Measurements from ENCODE around the gene MAS1L. TPM values are rescaled to one million over a fixed set of nuclear protein-coding genes. Genes with fewer than 3 reads are reported as not detected.
A peak's percentile ranks its signal among the peaks of the same experiment; 100 is the strongest.

Gene MAS1L
- total RNA-seq, 2 experiments from 2014 or later, result not detected

DNA sequence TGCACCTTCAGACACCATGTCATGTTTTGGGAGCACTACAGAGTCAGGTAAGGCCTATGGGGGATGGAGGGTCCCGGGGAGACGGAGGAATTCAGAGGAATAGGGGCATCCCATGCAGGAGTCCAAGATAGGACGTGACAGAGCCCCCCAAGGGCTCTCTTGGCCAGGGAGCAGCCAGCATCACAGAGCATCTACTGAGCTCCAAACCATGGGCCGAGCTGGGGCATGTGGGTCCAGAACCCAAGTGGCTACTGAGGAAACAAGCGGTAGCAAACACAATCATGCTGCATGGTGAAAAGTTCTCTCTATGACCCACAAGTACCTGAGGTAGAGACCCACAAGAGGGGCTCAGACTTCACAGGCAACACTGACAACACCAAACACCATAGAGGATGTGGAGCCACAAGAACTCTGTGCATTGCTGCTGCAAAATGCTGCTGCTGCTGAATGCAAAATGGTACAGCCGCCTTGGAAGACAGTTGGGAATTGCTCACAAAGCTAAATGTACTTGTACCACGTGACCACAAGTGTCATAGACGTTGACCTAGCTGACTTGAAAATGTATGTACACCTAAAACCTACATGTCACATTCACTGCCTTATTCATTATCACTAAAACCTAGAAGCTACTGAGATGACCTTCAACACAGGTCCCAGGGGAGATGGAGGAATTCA lies 33.4 kb upstream of the MAS1L start:
- Mint-ChIP-seq H3K4me3 (no peak overlapping the region), H3K27ac (no peak overlapping the region), H3K36me3 (ENCODE audit: low read depth) (no peaks in the 10 kb centered on the region), H3K9me3 (peaks cover 3% of the 10 kb centered on the region), H3K27me3 (peaks cover 30% of the 10 kb centered on the region), H3K4me1 (peaks cover 6% of the 10 kb centered on the region)
- CTCF ChIA-PET, result no interaction called here
- POLR2A ChIA-PET, result no interaction called here
- no peak for DNase-seq

DNA sequence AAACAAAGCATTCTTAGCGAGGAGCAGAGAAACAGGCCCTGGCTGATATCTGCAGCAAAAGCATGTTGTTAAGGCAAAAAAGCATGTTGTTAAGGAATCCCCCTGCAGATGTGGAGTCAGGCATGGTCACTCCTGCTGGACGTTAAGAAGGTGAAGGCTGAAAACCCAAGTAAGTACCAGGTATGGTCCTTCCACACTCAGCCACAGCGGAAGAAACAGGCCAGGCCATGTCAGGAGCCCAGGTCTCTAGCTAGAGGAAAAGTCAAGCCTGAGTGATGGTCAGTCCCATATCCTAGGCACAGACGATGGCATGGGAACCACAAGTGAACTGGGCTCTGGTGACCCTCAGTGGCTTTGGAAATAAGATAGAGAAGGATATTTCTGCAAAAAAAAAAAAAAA lies 32.5 kb upstream of the MAS1L start:
- POLR2A ChIA-PET, result no interaction called here

DNA sequence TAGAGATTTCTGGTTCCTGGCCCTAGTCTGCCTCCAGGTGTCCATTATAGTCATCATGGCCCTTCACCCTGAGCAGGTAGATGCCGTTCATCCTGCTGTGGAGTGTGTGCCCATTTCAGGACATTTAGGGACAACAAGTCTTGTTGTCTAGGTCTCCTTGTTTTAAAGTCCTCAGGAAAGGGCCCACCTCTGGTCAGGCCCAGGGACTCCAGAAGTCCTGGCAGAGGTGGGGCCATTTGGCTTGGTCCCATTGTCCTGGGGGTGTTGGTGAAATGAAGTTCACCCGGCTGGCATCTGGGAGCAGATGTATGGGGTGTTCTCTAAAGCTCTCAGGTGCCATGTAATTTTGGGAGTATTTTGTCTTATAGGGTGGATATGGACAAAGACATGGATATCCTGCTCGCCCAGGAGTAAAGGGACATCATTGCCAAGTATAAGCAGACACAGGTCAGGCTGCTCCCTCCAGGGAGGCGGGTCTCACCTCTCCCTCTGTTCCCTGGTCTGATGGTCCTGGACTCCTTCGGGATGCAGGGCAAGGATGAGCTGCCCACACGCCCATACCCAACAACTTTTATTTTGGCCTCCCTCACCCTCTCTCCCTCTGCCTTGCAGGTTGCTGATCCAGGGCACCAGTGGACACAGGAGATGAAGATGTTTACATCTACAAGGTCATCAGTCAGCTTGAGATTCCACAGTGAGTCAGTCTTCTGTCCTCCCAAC lies 31.7 kb upstream of the MAS1L start:
- no peaks in the 10 kb centered on the region for H3K9me3 Mint-ChIP-seq
- no peak for DNase-seq
- no peak overlapping the region for H3K4me3 Mint-ChIP-seq
- H3K36me3 Mint-ChIP-seq (ENCODE audit: low read depth), result no peaks in the 10 kb centered on the region
- POLR2A ChIA-PET, result no interaction called here
- CTCF ChIA-PET, result interaction anchor here (0.7 kb wide), 1 partner anchor 37 kb away, joined by 3 read pairs; no protein-coding TSS in a partner anchor
- H3K27ac Mint-ChIP-seq, result no peak overlapping the region
- peaks cover 17% of the 10 kb centered on the region for H3K27me3 Mint-ChIP-seq
- H3K4me1 Mint-ChIP-seq, result peaks cover 13% of the 10 kb centered on the region

More for the DNA sequence above, 32.5 kb upstream of the MAS1L start:
- no peak overlapping the region for H3K27ac Mint-ChIP-seq
- H3K4me3 Mint-ChIP-seq, result no peak overlapping the region
- no peak for DNase-seq
- H3K4me1 Mint-ChIP-seq, result peaks cover 11% of the 10 kb centered on the region
- no peaks in the 10 kb centered on the region for H3K36me3 Mint-ChIP-seq (ENCODE audit: low read depth)
- no peaks in the 10 kb centered on the region for H3K9me3 Mint-ChIP-seq
- H3K27me3 Mint-ChIP-seq, result peaks cover 21% of the 10 kb centered on the region
- CTCF ChIA-PET, result interaction anchor here (0.7 kb wide), 1 partner anchor 37 kb away, joined by 3 read pairs; no protein-coding TSS in a partner anchor

DNA sequence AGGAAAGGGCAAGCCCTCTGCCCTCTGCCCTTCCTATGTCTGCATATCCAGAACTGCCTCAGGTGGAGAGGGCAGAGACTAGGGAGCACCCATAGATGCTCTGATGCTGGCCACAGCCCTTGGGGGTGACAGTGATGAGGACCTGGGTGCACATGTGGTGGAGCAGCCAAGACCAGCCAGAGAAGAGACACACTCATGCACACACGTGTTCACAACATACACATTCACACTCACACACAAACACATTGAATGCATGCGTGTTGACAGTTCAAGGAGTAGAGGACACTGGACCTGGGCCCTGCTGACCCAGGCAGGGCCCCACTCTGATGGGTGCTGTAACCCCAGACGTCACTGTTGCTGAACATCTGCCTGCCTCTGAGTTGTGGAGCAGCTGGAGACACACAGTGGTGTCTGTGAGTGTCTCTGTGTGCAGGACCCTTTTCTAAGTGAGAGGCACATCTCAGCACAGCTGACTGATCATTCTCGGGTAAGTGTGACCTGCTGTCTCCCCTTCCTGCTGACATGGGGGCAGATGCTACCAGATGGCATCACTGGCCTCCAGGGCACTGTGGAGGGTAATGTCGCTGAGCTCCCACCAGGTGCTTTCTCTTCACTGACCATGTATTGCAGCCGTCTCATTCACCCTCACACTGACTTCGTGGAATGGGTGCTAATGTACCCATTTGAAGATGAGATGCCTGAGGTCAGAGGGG lies 30.1 kb upstream of the MAS1L start:
- H3K27ac Mint-ChIP-seq, result no peak overlapping the region
- H3K4me1 Mint-ChIP-seq, result peaks cover 13% of the 10 kb centered on the region
- H3K4me3 Mint-ChIP-seq, result no peak overlapping the region
- H3K9me3 Mint-ChIP-seq, result no peaks in the 10 kb centered on the region
- H3K36me3 Mint-ChIP-seq (ENCODE audit: low read depth), result no peaks in the 10 kb centered on the region
- peaks cover 11% of the 10 kb centered on the region for H3K27me3 Mint-ChIP-seq
- ChIA-PET POLR2A (no interaction called here), CTCF (no interaction called here)
- no peak for DNase-seq

DNA sequence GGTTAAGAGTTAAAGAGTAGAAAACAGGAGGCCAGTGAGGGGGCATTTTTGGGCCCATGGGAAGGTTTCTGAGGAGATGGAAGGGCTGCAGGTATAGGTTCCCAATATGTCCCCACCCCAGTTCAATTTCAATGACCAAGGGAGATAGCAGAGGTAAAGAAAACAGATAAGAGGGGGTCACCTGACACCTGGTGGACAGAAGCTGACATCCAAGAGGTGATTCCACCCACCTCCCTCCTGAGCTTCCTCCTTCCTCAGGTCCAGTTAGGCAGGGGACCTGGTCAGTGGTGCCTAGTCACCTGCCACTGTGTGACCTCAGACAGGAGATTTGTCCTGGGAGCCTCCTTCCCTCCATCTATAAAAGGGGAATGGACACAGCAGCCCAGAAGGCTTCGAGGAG lies 29.5 kb upstream of the MAS1L start:
- CTCF ChIA-PET, result no interaction called here
- DNase-seq, result no peak
- no peaks in the 10 kb centered on the region for H3K36me3 Mint-ChIP-seq (ENCODE audit: low read depth)
- no peak overlapping the region for H3K4me3 Mint-ChIP-seq
- H3K27me3 Mint-ChIP-seq, result peaks cover 7% of the 10 kb centered on the region
- H3K9me3 Mint-ChIP-seq, result no peaks in the 10 kb centered on the region
- H3K4me1 Mint-ChIP-seq, result peaks cover 13% of the 10 kb centered on the region
- POLR2A ChIA-PET, result no interaction called here
- no peak overlapping the region for H3K27ac Mint-ChIP-seq

DNA sequence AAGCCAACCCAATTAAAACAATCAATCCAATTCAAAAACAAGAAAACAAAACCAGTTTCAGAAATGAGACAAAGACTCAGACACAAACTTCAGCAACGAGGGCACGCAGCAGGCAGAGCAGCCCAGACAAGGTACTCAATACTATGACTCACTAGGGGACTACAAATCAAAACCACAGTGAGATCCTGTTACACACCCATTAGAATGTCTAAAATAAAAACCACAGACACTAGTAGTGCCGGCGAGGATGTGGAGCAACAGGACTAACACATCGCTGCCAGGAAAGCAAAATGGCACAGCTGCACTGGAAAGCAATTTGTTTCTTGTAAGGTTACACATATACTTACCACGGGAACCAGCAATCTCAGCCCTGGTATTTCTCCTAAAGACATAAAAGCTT lies 28.4 kb upstream of the MAS1L start:
- POLR2A ChIA-PET, result no interaction called here
- no peaks in the 10 kb centered on the region for H3K9me3 Mint-ChIP-seq
- H3K4me3 Mint-ChIP-seq, result no peak overlapping the region
- CTCF ChIA-PET, result no interaction called here
- no peak overlapping the region for H3K27ac Mint-ChIP-seq
- peak; percentile 25 for DNase-seq
- H3K36me3 Mint-ChIP-seq (ENCODE audit: low read depth), result no peaks in the 10 kb centered on the region
- H3K4me1 Mint-ChIP-seq, result peaks cover 13% of the 10 kb centered on the region
- H3K27me3 Mint-ChIP-seq, result peaks cover 3% of the 10 kb centered on the region

DNA sequence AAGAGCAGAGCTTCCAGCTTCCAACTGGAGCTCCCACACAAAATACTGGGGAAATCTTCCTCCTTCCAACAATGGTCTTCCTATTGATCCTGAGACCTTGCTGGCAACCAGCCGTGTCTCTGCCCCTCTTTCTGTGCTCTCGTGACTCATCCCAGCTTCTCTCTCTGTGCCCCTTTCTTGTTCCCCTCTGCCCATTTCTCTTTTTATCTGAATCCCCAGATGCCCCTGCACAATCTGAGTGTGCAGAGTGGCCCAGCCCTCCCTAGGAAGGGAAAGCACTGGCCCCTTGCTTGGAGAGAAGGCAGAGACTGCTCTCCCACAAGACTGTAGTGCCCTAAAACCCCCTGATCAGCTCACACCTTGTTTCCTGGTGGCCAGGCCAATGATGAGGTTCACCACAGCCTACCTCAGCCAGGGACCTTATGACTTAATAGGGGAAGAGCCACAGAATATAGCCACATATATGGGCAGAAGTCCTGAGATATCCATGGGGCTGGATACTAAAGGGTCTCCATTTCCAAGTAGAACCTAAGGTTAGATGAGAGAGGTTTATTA lies 23.1 kb upstream of the MAS1L start:
- no peak for DNase-seq
- Mint-ChIP-seq H3K4me3 (no peak overlapping the region), H3K27me3 (peaks cover 5% of the 10 kb centered on the region), H3K9me3 (no peaks in the 10 kb centered on the region), H3K36me3 (ENCODE audit: low read depth) (no peaks in the 10 kb centered on the region), H3K4me1 (peaks cover 5% of the 10 kb centered on the region), H3K27ac (no peak overlapping the region)
- ChIA-PET CTCF (no interaction called here), POLR2A (no interaction called here)

DNA sequence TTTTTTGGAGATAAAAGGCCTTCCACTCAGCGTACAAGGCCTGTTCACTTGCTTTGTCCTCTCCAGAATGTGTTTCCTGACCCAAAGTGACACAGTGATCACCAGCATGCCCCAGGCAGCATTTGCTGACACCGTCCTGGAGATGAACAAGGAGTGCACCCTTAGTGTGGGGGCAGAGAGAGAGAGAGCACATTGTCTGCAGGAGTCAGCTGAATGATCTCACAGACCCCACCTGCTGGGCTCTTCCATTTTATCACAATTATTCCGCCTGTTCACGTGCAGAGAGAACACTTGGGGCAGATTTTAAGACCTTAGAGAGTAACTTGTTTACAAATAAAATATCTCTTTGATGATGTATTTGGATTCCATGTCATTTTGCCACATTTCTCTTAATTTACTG lies 22.4 kb upstream of the MAS1L start:
- no peak for DNase-seq
- Mint-ChIP-seq H3K27ac (no peak overlapping the region), H3K9me3 (no peaks in the 10 kb centered on the region), H3K4me1 (peaks cover 3% of the 10 kb centered on the region), H3K36me3 (ENCODE audit: low read depth) (no peaks in the 10 kb centered on the region), H3K27me3 (peaks cover 5% of the 10 kb centered on the region), H3K4me3 (no peak overlapping the region)
- ChIA-PET POLR2A (no interaction called here), CTCF (no interaction called here)

DNA sequence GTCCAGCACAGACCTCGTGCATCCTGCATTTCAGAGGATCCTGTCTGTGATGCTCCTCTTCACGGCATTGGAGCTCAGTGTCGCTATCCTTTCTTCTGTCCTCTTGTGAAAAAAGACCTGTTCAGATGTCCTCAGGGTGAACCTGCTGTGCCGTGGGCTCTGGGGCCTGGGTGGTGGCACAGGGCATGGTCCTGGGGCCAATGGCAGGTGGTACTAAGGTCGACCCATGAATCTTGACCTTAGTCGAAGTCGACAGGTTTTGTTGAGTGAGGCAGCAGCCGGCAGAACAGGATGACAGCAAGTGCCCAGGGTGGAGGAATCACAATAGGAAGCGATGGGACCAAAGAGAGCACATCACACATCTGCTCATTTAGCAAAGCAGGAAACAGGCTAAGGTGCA lies 22.0 kb upstream of the MAS1L start:
- Mint-ChIP-seq H3K4me3 (no peak overlapping the region), H3K9me3 (no peaks in the 10 kb centered on the region), H3K4me1 (peaks cover 1% of the 10 kb centered on the region), H3K27ac (no peak overlapping the region), H3K27me3 (peaks cover 7% of the 10 kb centered on the region), H3K36me3 (ENCODE audit: low read depth) (no peaks in the 10 kb centered on the region)
- ChIA-PET CTCF (no interaction called here), POLR2A (no interaction called here)
- no peak for DNase-seq

DNA sequence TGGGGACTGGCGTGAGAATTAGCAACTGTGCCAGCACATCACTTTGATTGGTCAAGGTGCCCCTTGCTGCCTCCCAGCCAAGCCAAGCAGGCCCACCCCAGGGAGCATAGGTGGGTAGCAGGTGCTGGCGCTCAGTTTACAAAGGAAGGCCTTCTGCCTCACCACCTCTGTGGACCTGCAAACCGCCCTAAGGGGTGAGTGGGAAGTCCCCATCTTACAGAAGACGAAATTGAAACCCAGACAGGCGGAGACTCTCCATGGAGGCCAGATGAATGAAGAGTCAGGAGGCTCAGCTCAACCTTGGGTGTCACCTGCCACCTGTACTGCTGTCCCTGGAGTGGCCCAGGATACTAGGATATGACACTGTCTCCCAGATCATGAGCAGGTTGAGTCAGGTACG lies 21.5 kb upstream of the MAS1L start:
- CTCF ChIA-PET, result no interaction called here
- H3K27me3 Mint-ChIP-seq, result peaks cover 5% of the 10 kb centered on the region
- peak; percentile 0 for DNase-seq

DNA sequence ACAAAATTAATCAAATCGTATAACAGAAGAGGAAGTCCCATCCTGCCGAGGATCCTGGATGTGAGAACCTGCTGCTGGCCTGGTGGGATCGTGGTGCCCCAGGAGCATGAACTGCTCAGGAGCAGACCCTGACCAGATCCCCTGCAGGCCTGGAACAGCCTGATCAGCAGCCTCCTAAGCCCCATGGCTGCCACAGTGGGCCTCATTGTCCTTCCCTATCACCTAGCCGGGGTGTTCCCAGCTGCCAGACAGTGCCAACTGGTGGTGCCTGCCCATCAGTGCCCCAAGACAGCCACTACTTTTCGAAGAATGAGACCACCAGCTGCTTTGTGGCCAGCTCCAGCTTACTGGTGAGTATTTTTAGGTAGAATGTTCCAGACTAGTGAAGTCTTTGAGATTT lies 19.6 kb upstream of the MAS1L start:
- peaks cover 1% of the 10 kb centered on the region for H3K4me1 Mint-ChIP-seq
- POLR2A ChIA-PET, result no interaction called here
- H3K27ac Mint-ChIP-seq, result no peak overlapping the region
- no peak overlapping the region for H3K4me3 Mint-ChIP-seq
- peak; percentile 2 for DNase-seq
- no peaks in the 10 kb centered on the region for H3K36me3 Mint-ChIP-seq (ENCODE audit: low read depth)
- CTCF ChIA-PET, result no interaction called here
- peaks cover 5% of the 10 kb centered on the region for H3K27me3 Mint-ChIP-seq
- H3K9me3 Mint-ChIP-seq, result no peaks in the 10 kb centered on the region

More for the DNA sequence above, 21.5 kb upstream of the MAS1L start:
- Mint-ChIP-seq H3K36me3 (ENCODE audit: low read depth) (no peaks in the 10 kb centered on the region), H3K27ac (no peak overlapping the region), H3K4me3 (no peak overlapping the region), H3K9me3 (no peaks in the 10 kb centered on the region), H3K4me1 (peaks cover 1% of the 10 kb centered on the region)
- POLR2A ChIA-PET, result no interaction called here

DNA sequence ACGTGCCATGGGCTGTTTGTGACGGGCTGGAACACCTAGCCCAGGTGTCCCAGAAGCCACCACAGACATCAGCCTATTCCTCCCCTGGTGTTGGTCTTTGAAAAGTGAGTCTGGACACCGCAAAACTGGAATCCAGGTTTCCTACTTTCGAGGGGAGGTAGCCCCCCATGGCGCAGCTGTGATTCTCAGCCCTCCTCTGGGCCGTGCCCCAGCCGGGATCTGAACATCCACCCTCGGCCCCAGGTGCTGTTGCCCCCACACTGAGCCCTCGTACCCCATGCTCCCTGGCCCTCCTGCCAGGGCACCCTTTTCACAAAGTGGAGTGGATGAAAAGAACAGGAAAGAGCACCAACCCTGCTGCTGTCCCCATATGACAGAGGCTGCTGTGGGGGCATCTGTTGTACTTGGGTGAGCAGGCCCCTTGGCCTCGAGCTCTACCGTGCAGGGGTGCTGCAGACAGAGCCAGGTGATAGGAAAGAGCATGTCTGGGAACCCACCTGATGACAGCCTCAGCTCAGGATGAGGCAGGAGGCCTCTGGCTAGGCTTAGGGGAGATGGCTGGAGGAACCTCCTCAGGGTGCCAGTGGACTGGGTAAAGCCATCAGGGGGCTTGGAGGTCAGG lies 18.8 kb upstream of the MAS1L start:
- peak; percentile 3 for DNase-seq
- Mint-ChIP-seq H3K27ac (no peak overlapping the region), H3K4me3 (no peak overlapping the region), H3K9me3 (no peaks in the 10 kb centered on the region), H3K27me3 (peaks cover 5% of the 10 kb centered on the region), H3K4me1 (peaks cover 1% of the 10 kb centered on the region), H3K36me3 (ENCODE audit: low read depth) (no peaks in the 10 kb centered on the region)
- CTCF ChIA-PET, result no interaction called here
- POLR2A ChIA-PET, result no interaction called here

DNA sequence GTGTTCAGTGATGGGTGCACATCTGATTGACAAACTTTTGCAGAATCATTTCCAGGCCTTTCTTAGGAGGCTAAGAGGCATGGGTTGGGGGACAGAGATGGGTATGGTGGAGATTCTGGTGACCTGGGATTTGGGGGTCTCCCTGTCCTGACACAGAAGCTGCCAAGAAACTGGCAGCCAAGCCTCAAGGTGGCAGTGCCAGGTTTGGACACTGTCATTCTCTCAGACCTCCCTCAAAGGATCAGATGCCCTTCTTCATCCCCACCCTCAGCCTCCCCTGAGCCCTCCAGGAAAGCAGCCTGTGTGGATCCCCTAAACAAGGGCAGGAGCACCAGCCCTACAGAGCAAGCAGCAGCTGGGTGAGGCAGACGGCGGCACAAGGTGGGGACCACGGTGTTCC lies 18.1 kb upstream of the MAS1L start:
- ChIA-PET POLR2A (no interaction called here), CTCF (no interaction called here)
- Mint-ChIP-seq H3K36me3 (ENCODE audit: low read depth) (no peaks in the 10 kb centered on the region), H3K4me1 (peaks cover 1% of the 10 kb centered on the region), H3K4me3 (no peak overlapping the region), H3K27ac (no peak overlapping the region), H3K9me3 (no peaks in the 10 kb centered on the region), H3K27me3 (peaks cover 5% of the 10 kb centered on the region)
- DNase-seq, result peak; percentile 2
